ENCODE data around the gene KIF18A.
A peak's percentile ranks its signal among the peaks of the same experiment; 100 is the strongest.

Gene KIF18A

GRCh38 chr11:28038775-28039174 lies 69.2 kb downstream of the KIF18A start:
- H3K4me1 ChIP-seq (ENCODE audit: control insufficient read depth, insufficient read depth, low read length) = no peaks in the 10 kb centered on the region
- H3K36me3 ChIP-seq (ENCODE audit: insufficient read depth, low read length) = no peaks in the 10 kb centered on the region
- no peak overlapping the region for H3K9ac ChIP-seq (ENCODE audit: low read depth, low read length)
- H3K4me2 ChIP-seq (ENCODE audit: low read length) = no peak overlapping the region
- H3K27me3 ChIP-seq (ENCODE audit: control insufficient read depth, insufficient read depth, low read length) = no peaks in the 10 kb centered on the region
- H3K9me3 ChIP-seq (replicated peaks; ENCODE audit: low read length) = no peaks in the 10 kb centered on the region
- no peak overlapping the region for H3K4me3 ChIP-seq (ENCODE audit: low read length)

GRCh38 chr11:28026634-28027290 lies 81.2 kb downstream of the KIF18A start:
- Histone ChIP-seq H3K9me3 (replicated peaks; ENCODE audit: low read length) (no peaks in the 10 kb centered on the region), H3K9ac (ENCODE audit: low read depth, low read length) (no peak overlapping the region), H3K4me2 (ENCODE audit: low read length) (no peak overlapping the region), H3K27me3 (ENCODE audit: control insufficient read depth, insufficient read depth, low read length) (no peaks in the 10 kb centered on the region), H3K36me3 (ENCODE audit: insufficient read depth, low read length) (peaks cover 9% of the 10 kb centered on the region), H3K4me3 (ENCODE audit: low read length) (no peak overlapping the region), H3K4me1 (ENCODE audit: control insufficient read depth, insufficient read depth, low read length) (no peaks in the 10 kb centered on the region)

- no peaks in the 10 kb centered on the region for H3K9me3 ChIP-seq (replicated peaks; ENCODE audit: low read length)
- no peak overlapping the region for H3K4me2 ChIP-seq (ENCODE audit: low read length)
- no peaks in the 10 kb centered on the region for H3K36me3 ChIP-seq (ENCODE audit: insufficient read depth, low read length)
- H3K9ac ChIP-seq (ENCODE audit: low read depth, low read length) = no peak overlapping the region
- H3K27me3 ChIP-seq (ENCODE audit: control insufficient read depth, insufficient read depth, low read length) = no peaks in the 10 kb centered on the region
- no peaks in the 10 kb centered on the region for H3K4me1 ChIP-seq (ENCODE audit: control insufficient read depth, insufficient read depth, low read length)
- no peak overlapping the region for H3K4me3 ChIP-seq (ENCODE audit: low read length)
Measured at GRCh38 chr11:28017816-28018215, 90.1 kb downstream of the KIF18A start.

GRCh38 chr11:28011813-28012212 lies 96.1 kb downstream of the KIF18A start:
- Histone ChIP-seq H3K4me1 (ENCODE audit: control insufficient read depth, insufficient read depth, low read length) (peaks cover 10% of the 10 kb centered on the region), H3K27me3 (ENCODE audit: control insufficient read depth, insufficient read depth, low read length) (no peaks in the 10 kb centered on the region), H3K9ac (ENCODE audit: low read depth, low read length) (no peak overlapping the region), H3K36me3 (ENCODE audit: insufficient read depth, low read length) (no peaks in the 10 kb centered on the region), H3K9me3 (replicated peaks; ENCODE audit: low read length) (no peaks in the 10 kb centered on the region), H3K4me3 (ENCODE audit: low read length) (no peak overlapping the region), H3K4me2 (ENCODE audit: low read length) (no peak overlapping the region)

GRCh38 chr11:28009996-28010395 lies 98.0 kb downstream of the KIF18A start:
- no peak overlapping the region for H3K9ac ChIP-seq (ENCODE audit: low read depth, low read length)
- no peaks in the 10 kb centered on the region for H3K36me3 ChIP-seq (ENCODE audit: insufficient read depth, low read length)
- H3K4me3 ChIP-seq (ENCODE audit: low read length) = no peak overlapping the region
- H3K4me2 ChIP-seq (ENCODE audit: low read length) = no peak overlapping the region
- no peaks in the 10 kb centered on the region for H3K9me3 ChIP-seq (replicated peaks; ENCODE audit: low read length)
- H3K27me3 ChIP-seq (ENCODE audit: control insufficient read depth, insufficient read depth, low read length) = no peaks in the 10 kb centered on the region
- H3K4me1 ChIP-seq (ENCODE audit: control insufficient read depth, insufficient read depth, low read length) = peaks cover 10% of the 10 kb centered on the region

- Histone ChIP-seq H3K9me3 (replicated peaks; ENCODE audit: low read length) (no peaks in the 10 kb centered on the region), H3K4me3 (ENCODE audit: low read length) (no peak overlapping the region), H3K27me3 (ENCODE audit: control insufficient read depth, insufficient read depth, low read length) (no peaks in the 10 kb centered on the region), H3K9ac (ENCODE audit: low read depth, low read length) (no peak overlapping the region), H3K4me1 (ENCODE audit: control insufficient read depth, insufficient read depth, low read length) (peaks cover 10% of the 10 kb centered on the region), H3K4me2 (ENCODE audit: low read length) (peak overlapping the region; percentile 4), H3K36me3 (ENCODE audit: insufficient read depth, low read length) (no peaks in the 10 kb centered on the region)
Measured at GRCh38 chr11:28009388-28009787, 98.6 kb downstream of the KIF18A start.

GRCh38 chr11:28003615-28004014 lies 104.3 kb downstream of the KIF18A start:
- no peaks in the 10 kb centered on the region for H3K4me1 ChIP-seq (ENCODE audit: control insufficient read depth, insufficient read depth, low read length)
- no peaks in the 10 kb centered on the region for H3K9me3 ChIP-seq (replicated peaks; ENCODE audit: low read length)
- H3K4me3 ChIP-seq (ENCODE audit: low read length) = no peak overlapping the region
- H3K36me3 ChIP-seq (ENCODE audit: insufficient read depth, low read length) = no peaks in the 10 kb centered on the region
- H3K27me3 ChIP-seq (ENCODE audit: control insufficient read depth, insufficient read depth, low read length) = no peaks in the 10 kb centered on the region
- no peak overlapping the region for H3K9ac ChIP-seq (ENCODE audit: low read depth, low read length)
- no peak overlapping the region for H3K4me2 ChIP-seq (ENCODE audit: low read length)

GRCh38 chr11:27998552-27998951 lies 109.4 kb downstream of the KIF18A start:
- H3K9me3 ChIP-seq (replicated peaks; ENCODE audit: low read length) = no peaks in the 10 kb centered on the region
- peaks cover 15% of the 10 kb centered on the region for H3K4me1 ChIP-seq (ENCODE audit: control insufficient read depth, insufficient read depth, low read length)
- no peaks in the 10 kb centered on the region for H3K36me3 ChIP-seq (ENCODE audit: insufficient read depth, low read length)
- no peak overlapping the region for H3K4me2 ChIP-seq (ENCODE audit: low read length)
- no peaks in the 10 kb centered on the region for H3K27me3 ChIP-seq (ENCODE audit: control insufficient read depth, insufficient read depth, low read length)
- no peak overlapping the region for H3K9ac ChIP-seq (ENCODE audit: low read depth, low read length)
- H3K4me3 ChIP-seq (ENCODE audit: low read length) = no peak overlapping the region

GRCh38 chr11:27997344-27997743 lies 110.6 kb downstream of the KIF18A start:
- Histone ChIP-seq H3K27me3 (ENCODE audit: control insufficient read depth, insufficient read depth, low read length) (no peaks in the 10 kb centered on the region), H3K4me2 (ENCODE audit: low read length) (no peak overlapping the region), H3K4me1 (ENCODE audit: control insufficient read depth, insufficient read depth, low read length) (peaks cover 15% of the 10 kb centered on the region), H3K4me3 (ENCODE audit: low read length) (no peak overlapping the region), H3K9ac (ENCODE audit: low read depth, low read length) (no peak overlapping the region), H3K9me3 (replicated peaks; ENCODE audit: low read length) (no peaks in the 10 kb centered on the region), H3K36me3 (ENCODE audit: insufficient read depth, low read length) (no peaks in the 10 kb centered on the region)

- H3K9ac ChIP-seq (ENCODE audit: low read depth, low read length) = no peak overlapping the region
- H3K4me1 ChIP-seq (ENCODE audit: control insufficient read depth, insufficient read depth, low read length) = peaks cover 15% of the 10 kb centered on the region
- H3K4me3 ChIP-seq (ENCODE audit: low read length) = no peak overlapping the region
- no peaks in the 10 kb centered on the region for H3K36me3 ChIP-seq (ENCODE audit: insufficient read depth, low read length)
- no peaks in the 10 kb centered on the region for H3K9me3 ChIP-seq (replicated peaks; ENCODE audit: low read length)
- H3K4me2 ChIP-seq (ENCODE audit: low read length) = no peak overlapping the region
- no peaks in the 10 kb centered on the region for H3K27me3 ChIP-seq (ENCODE audit: control insufficient read depth, insufficient read depth, low read length)
Measured at GRCh38 chr11:27996066-27996465, 111.9 kb downstream of the KIF18A start.

- no peaks in the 10 kb centered on the region for H3K9me3 ChIP-seq (replicated peaks; ENCODE audit: low read length)
- no peak overlapping the region for H3K4me3 ChIP-seq (ENCODE audit: low read length)
- no peaks in the 10 kb centered on the region for H3K36me3 ChIP-seq (ENCODE audit: insufficient read depth, low read length)
- H3K4me1 ChIP-seq (ENCODE audit: control insufficient read depth, insufficient read depth, low read length) = peaks cover 15% of the 10 kb centered on the region
- no peak overlapping the region for H3K9ac ChIP-seq (ENCODE audit: low read depth, low read length)
- no peaks in the 10 kb centered on the region for H3K27me3 ChIP-seq (ENCODE audit: control insufficient read depth, insufficient read depth, low read length)
- H3K4me2 ChIP-seq (ENCODE audit: low read length) = no peak overlapping the region
Measured at GRCh38 chr11:27995083-27995482, 112.9 kb downstream of the KIF18A start.

- H3K9ac ChIP-seq (ENCODE audit: low read depth, low read length) = no peak overlapping the region
- H3K36me3 ChIP-seq (ENCODE audit: insufficient read depth, low read length) = no peaks in the 10 kb centered on the region
- H3K4me1 ChIP-seq (ENCODE audit: control insufficient read depth, insufficient read depth, low read length) = peaks cover 15% of the 10 kb centered on the region
- no peaks in the 10 kb centered on the region for H3K27me3 ChIP-seq (ENCODE audit: control insufficient read depth, insufficient read depth, low read length)
- no peak overlapping the region for H3K4me2 ChIP-seq (ENCODE audit: low read length)
- H3K4me3 ChIP-seq (ENCODE audit: low read length) = no peak overlapping the region
- H3K9me3 ChIP-seq (replicated peaks; ENCODE audit: low read length) = no peaks in the 10 kb centered on the region
Measured at GRCh38 chr11:27991736-27992135, 116.2 kb downstream of the KIF18A start.

Data from skeletal muscle satellite cell (primary cell).